Activated CD8-positive, alpha-beta memory T cell treated with anti-CD3 and anti-CD28 coated beads for 1 hour (primary cell): ENCODE data around the gene KIRREL3.

Source experiments
- DNase-seq, 2 donors: peaks; one replicate each; pipeline ENCODE4 v3.0.0-alpha.2; 2020; ENCODE audit warnings: low read depth in 1 of 2; ENCODE audit errors: extremely low read depth in 1 of 2

KIRREL3 gene

DNA sequence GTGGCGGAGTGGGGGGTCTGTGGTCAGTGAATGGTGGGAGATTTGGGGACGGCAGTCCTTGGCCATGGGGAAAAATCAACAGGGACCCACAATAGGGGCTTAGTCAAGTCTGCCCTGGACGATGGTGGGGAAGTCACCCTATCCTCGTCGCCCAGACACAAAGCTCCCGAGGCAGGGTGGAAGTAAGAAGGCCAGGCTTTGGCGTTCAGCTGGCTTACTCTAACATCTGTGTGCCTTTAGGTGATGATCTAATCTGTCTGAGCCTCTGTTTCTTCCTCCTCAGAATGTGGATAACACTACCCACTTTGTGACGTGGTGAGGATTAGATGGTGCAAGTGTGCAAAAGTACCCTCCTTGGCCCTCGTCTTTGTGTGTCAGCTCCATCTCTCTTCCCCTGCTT lies 452.9 kb downstream of the KIRREL3 start:
- no peak for DNase-seq

DNA sequence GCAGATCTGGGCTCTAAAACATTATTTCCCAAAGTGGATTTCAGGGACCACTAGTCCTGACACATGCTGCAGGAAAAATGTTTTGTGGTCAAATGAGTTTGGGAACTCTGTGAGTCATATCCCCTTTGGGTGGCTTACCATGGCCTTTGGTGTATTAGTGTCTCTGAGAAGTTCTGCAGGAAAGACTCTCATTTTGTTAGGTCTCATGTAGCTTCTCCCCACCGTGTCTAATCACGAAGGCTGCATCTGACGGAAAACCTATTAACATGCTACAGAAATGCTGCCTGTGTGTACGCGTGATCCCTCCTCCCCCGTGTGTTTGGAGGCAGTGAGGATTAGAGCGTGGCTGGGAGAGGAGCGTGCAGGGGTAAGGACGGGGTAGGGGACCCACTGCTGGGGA lies 453.4 kb downstream of the KIRREL3 start:
- DNase-seq, result no peak

DNA sequence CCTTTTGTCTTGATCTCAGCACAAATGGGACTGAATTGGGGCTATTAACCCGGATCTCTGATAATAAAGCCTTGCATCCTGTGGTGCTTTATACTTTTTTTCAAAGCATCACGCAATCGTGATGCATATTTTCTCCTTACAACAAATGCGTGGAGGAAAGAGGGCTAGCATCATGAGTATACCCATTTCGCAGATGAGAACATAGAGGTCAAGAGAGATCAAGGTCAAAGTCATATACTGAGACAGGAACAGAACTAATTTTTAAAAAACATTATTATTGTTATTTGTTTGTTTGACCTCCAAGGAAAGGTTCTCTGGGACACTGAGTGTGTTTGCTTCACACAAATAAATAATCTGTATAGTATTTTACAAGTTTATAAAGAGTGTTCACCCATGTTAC lies 453.9 kb downstream of the KIRREL3 start:
- no peak for DNase-seq

DNA sequence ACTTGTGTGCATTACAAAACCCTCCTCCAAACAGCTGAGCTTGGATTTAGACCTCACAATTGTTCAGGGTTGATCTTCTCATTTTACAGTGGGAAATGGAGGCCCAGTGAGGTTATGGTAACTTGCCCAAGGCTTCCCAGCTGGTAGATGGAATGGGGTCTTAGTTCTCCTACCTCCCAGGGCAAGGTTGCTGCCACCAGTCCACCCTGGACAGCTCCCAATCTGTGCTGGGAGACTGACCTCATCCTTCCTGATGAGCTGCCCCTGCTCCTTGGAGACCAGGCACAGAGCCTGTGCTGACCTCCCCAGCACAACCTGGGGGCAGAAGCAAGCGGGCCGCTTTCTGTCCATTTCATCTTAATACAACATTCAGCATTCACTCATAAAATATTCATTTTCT lies 454.4 kb downstream of the KIRREL3 start:
- no peak for DNase-seq

DNA sequence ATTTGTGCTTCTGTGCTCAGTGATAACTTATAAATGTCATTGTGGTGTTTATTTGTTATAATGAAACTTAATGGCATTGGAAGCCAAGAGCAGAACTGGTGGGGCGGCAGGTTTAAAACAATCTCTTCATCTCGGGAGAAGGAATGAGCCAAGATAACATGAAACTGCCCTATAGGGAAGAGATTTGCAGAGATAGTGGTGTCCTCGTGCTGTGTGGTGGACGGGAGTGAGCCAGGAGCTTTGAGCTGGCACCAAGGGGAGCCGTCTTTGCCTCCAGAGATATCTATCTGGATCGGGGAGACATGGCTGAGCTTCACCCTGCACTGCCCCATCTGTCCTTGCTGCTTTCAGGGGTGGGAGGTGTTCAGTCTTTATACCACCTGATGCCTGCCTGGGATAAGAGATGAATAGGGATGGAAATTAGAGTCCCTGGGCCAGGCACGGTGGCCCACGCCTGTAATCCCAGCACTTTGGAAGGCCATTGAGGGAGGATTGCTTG lies 455.5 kb downstream of the KIRREL3 start:
- DNase-seq, result no peak

DNA sequence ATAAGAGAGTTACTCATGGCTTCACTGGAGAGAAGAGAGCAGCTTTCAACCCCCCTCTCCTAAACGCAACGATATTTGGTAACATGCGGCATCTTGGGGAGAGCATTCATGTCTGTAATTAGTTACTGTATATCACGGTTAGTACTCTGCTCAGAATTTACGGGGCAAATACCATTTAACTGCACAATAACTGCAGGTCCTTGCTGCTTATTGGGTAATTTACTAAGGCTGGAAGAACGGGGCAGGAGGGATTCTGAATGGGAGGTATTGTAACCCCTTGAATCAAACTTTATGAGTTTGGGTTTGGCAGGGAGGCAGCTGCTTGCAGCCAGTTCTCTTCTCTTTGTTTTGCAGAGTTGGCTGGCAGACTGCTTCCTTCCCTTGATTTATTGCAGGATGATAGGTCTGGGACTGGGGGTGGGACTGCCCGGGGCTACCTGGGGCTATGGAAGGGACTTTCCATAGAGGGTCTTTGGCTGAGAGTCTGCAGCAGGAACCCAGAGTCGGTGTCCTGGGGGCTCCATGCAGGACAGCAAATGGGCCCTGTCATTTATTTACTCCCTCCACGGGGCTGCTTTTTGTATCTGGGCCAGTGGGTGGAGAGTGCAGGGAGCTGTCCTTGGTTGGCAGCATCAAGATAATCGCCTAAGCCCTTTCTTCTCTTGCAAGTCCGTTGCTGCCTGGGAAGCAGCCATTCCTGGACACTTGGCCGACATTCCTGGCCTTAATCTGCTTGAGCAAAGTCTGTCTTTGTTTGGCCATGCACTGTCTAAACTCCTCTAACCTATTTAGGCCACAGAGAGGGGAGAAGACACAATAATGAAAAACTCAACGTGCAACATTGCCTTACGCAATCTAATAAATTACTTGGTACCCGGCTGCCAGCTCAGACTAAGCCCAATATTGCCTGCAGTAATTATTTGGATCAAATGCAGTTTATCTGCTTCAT lies 456.2 kb downstream of the KIRREL3 start:
- no peak for DNase-seq

DNA sequence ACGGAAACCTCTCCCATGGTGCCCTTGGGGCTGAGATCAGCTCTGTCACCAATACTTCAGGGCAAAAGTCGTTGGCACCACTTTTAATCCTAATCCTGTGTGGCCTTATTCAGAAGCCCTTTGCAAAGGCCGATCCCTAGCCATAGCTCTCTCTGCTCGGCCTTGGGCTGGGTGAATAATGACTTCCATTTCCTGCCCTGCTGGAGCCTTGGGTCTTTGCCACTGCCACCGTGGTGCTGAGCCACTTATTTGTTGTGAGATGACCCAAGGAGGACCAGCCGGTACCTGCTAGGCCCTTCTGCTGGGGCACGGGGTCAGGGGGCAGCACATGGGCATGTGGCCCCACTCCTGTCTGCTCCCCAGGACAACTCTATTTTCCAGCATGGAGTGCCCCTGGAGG lies 456.9 kb downstream of the KIRREL3 start:
- no peak for DNase-seq

DNA sequence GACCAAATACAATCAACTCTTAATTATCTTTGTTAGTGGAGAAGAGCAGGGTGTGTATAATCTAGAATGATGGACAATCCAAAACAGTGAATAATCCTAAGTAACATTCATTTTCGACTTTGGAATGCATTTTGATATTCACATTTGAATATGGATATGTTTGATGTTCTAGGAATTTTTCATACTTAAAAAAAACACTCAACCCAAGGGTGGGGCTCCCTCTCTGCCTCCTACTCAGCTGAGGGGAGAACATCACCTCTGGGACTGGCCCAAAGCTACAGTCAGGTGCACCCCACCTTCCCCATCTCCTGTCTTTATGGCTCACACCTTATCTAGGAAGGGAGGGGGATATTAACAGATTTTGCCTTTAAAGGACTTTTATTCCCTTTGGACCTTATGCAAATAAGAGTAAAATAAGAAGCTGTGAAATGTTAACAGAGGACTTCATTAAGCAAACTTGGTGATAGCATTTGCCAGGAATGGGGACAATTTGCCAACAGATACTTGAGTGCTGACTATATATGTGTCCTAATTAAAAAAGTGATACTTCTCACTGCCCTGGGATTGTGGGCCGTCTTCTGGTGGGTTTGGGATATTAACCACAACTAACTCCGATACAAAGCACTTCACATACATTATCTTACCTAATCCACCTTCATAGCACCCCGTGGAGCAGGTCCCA lies 458.1 kb downstream of the KIRREL3 start:
- no peak for DNase-seq

DNA sequence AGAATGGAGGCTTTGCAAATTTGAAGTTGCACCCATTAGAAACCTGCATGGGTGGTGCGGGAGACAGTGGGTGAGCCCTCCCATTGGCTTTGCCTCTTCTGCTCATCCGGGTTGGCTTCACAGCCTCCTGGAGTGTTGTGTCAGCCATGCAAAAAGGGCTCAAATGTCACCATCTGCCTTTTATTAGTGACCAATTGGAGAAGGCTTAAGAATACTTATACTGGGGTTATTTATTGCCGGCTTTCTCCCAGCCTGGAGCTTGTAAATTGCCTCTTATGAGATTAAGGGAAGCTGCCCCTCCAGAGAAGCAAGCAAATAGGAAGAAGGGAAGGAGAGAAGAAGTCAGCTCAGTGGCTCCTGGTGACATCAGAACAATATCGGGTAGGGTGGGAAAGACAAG lies 462.5 kb downstream of the KIRREL3 start:
- DNase-seq, result no peak

DNA sequence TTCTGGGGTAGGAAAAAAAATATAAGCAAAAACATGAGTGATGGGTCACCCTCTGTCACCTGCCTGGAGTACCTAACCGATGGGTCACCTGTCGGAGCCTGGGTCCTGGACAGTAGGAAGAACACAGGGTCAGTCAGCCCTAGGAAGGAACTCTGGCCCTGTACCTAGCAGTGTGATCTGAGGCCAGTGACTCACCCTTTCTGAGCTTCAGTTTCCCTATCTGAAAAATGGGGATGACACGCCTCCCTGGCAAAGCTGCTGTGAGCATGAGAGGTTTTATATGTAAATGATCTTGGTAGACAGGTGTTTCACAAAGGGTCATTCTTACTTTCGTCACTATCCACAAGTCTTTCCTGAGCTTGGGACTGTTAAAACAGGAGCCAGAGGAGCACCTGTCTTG lies 463.1 kb downstream of the KIRREL3 start:
- no peak for DNase-seq

DNA sequence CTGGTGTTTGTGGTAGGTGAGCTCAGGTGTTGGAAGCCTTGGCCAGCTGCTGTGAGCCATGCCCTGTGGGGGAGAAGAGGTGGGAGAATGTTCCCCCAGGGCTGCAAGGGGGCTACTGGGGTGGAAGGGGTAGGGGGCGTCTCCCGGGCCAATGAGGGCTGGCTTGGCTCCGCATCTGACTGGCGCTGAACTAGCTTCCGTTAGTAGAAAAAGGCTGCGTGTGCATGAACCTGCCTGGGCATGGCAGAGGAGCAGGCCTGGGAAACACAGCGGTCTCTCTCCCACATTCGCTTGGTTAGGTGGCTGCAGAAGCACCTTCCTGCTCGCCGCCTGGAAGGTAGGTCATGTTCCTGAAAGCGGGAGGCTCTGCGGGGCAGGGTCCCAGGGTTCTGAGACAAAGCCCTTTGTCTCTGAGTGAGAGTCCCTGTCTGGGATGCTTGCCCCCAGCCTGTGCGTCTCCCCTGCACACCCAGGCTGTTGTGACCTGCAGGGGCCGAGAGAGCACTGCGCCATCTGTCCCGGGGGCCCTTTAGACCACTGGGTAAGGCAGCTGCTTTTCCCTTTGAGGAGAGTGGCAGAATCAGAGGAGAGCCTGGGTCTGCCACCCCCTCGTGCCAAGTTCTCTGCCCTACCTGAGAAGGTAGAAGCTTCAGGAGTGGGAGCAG lies 466.3 kb downstream of the KIRREL3 start:
- no peak for DNase-seq

DNA sequence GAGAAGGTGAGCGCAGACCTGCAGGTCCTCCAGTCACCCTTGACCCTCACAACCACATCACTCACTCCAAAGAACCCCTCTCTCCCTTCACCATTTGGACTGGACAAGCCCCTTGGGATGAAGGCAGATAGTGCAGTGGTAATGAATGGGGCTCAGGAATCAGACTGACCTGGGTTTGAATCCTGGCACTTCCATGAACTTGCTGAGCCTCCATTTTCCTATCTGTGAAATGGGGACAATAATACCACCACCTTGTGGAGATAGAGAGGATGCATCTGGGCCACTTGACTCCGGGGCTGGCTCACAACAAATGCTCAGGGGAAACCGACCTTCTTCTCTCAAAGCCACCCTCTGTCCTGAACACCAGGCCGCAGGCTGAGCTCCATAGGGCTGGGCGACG lies 467.0 kb downstream of the KIRREL3 start:
- no peak for DNase-seq

DNA sequence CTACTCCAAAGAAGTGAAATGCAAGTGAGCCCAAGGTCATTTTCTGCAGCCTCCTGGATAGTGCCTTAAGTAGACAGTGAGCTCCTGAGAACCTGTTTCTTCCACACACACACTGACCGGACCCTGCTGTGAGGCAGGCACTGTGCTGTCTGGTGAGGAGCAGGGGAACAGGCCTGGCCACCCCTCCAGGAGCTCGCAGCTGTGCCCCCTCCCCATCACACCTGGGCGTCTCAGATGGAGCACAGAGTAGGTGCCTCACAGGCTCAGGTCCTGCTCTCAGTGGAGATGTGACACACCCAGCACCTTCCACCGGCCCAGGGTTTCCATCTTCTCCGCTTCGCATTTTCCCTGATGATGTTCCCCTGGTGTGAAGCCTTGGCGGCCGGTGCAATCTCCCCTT lies 470.2 kb downstream of the KIRREL3 start:
- DNase-seq, result no peak

DNA sequence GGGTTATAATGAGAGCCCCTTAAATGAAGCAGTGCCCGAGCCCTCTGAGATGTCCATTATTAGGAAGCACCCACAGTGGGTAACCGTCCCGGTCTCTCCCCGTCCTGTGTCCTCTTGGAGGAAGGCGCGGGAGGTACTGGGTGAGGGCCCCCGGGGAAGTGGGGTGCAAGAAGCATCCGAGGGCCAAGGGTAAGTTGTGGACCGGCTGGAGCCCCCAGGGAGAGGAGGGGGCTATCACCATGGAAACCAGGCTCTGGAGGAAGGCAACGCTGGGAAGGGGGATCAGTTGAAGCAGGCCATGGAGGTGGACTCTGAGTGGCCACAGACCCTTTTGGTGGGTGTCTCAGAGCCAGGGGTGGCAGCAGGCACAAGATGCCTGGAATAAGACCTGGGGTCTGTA lies 471.5 kb downstream of the KIRREL3 start:
- DNase-seq, result no peak

DNA sequence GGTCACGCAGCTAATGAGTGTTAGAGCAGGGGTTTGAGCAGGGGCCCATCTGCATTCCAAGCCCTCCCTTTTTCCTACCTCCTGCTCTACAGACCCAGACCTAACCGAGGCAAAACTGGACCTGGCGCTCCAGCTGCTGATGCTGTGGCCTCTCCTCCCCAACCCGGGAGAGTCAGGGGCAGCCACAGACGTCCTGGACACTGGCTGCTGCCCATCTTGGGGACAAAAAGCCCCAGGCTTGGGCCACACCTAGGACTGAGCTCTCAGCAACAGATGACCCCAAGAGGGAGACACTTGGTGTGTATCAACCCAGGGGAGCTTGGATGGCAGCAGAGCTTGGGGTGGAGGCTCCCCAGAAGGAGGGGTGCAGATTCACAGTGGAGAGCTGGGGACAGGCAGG lies 472.5 kb downstream of the KIRREL3 start:
- no peak for DNase-seq

DNA sequence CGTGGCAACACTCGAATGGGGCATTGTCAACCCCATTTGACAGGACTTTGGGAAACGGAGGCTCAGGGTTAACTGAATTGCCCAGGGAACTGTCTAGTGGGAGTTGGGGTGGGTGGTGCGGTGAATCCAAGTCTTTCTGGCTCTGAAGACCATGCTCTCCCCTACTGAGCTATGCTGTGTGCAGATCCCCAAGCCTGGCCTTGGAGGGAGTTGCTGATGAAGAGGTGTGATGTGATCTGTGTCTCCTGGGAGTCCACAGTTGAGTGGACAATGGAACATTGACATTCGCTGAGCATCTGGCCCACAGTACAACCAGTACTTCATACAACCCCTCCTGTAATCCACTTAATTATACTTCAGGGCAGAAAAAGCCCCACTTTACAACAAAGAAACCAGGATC lies 472.9 kb downstream of the KIRREL3 start:
- no peak for DNase-seq

DNA sequence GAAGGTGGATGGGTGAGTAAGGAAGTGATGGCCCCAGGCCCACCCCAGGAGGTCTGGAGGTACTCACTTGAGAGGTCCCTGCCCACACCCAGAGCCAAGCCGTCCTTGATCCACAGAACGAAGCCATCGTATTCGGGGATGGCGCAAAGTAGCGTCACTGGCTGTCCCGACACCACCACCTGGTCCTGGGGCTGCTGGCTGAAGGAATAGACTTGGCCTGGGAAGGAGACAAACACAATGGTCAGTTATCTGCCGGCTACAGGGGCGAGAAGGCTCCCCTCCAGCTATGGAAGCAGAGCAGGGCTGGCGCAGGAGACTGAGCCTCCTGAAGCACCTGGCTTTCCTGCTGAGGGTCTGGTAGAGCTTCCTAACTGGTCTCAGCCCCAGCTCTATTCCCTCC lies 474.1 kb downstream of the KIRREL3 start:
- DNase-seq, result no peak

DNA sequence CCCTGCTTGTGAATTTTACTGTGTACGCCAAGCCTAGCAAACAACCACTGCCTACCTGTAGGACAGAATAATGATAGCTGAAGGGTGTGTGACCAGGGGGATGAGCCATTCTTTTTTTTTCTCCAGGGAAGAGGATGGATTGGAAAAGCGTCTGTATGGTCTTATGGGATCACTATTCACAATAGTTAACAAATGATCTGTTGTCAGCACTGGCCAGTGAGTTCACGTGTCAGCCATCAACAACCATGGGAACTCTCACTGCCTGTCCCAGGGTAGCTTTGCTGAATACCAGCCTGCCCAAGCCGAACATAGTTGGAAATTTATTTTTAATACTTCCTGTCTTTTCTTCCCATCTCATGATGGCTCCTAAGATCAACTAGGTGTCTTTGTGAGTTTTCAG lies 474.9 kb downstream of the KIRREL3 start:
- no peak for DNase-seq

DNA sequence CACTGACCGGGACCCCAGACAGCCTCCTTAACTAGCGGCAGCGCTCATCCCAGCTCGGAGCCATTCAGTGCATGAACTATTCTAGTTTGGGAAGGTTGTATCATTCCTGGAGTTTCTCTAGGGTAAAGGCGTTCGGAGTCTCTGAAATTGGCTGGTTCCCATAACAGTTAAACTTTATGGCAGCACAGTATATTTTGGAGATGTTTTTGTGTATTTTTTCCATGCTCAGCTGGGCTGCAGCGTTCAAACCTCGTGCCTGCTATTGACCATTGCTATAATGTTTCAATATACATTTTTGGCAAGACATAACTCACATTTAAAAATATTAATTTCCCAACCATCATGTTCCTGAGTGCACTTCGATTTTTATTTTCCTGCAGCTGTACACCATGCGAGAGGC lies 475.4 kb downstream of the KIRREL3 start:
- no peak for DNase-seq

DNA sequence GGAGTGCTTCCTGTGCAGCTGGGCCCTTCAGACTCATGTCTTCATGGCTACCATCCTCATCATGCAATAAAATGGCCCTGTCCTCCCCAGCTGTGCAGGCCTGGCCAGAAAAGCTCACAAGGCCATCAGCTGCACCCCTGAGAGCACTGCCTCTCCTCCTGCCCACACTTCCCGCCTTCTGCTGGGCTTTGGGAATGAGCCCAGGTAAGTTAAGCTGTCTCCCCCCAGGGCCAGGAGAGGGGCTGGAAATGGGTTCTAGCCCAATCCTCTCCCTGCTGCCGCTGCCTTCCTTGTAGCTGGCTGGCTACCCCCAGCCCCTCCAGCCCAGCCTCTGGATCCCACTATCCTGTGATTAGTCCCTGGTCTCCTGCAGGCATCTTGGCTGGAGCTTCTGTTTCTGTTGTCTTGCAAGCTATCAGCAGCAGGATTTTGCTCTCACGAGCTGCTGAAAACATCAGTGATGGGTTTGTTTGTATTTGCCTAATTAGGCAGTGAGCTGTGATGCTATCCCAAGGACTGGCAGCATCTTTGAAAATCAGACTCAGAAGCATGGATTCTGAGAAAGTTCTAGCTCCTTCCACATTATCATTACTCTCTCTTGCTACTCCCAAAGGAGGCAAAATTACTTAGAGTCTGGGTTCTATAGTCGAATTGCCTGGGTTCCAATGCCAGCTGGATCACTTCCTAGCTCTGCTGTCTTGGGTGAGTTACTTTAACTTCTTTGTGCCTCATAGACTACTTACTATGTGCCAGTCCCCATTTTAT lies 476.9 kb downstream of the KIRREL3 start:
- no peak for DNase-seq

DNA sequence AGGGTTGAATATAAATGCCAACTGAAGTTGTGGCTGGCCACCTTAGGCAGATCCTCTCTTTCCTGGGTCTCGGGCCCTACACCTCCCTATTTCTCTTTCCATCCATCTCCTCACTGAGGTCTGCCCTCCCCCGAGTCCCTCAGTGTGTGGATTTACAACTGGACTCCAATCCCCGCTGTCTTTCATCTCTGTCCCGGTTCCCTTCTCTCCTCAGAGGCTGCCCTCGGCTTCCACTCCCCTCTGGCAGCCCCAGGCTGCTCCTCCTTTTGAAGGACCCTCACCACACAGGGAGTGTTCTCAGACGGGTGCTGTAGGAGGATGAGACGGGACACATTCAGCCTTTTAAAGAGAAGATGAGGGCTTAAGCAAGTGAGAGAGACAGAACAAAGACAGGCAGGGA lies 478.0 kb downstream of the KIRREL3 start:
- DNase-seq, result no peak
